Measurements from ENCODE around the gene TEKT5. TPM values are rescaled to one million over a fixed set of nuclear protein-coding genes. Genes with fewer than 3 reads are reported as not detected.

TEKT5 gene
- total RNA-seq, 1 donor, result under 0.01 TPM

- TF ChIP-seq CTCF (IDR thresholded peaks at IDR 0.05; ENCODE audit: insufficient read depth, low read depth, low read length), result no peak
- peak; percentile 90 for DNase-seq (ENCODE audit: low read depth)
- H3K4me3 ChIP-seq (ENCODE audit: low read depth, low read length), result no peak overlapping the region
Measured at GRCh38 chr16:10738231-10739077, 43.7 kb upstream of the TEKT5 start.

GRCh38 chr16:10737068-10737625 lies 42.4 kb upstream of the TEKT5 start:
- peak; percentile 74 for DNase-seq (ENCODE audit: low read depth)
- TF ChIP-seq CTCF (IDR thresholded peaks at IDR 0.05; ENCODE audit: insufficient read depth, low read depth, low read length), result peak; percentile 94

DNA sequence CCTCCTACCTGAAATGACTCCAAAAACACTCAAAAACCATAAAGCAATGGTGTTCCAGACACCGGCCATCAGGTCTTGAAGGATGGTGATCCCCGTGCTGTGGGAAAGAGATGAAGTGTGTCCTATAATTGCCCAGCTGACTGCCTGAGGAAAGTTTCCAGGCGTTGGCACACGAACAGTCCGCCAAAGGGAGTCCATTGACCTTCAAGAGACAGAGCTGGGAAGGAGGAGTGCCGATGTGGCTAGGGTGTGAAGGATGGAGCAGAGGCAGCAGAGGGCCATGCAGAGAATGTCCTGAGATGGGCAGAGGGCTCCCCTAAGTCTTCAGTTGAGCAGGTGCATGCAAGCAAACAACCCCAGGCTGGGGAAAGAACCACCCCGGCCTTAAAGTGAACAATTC lies 37.1 kb upstream of the TEKT5 start:
- H3K4me3 ChIP-seq (ENCODE audit: low read depth, low read length), result no peak overlapping the region
- no peak for TF ChIP-seq CTCF (IDR thresholded peaks at IDR 0.05; ENCODE audit: insufficient read depth, low read depth, low read length)
- no peak for DNase-seq (ENCODE audit: low read depth)

More at GRCh38 chr16:10737068-10737625, 42.4 kb upstream of the TEKT5 start:
- no peak overlapping the region for H3K4me3 ChIP-seq (ENCODE audit: low read depth, low read length)

DNA sequence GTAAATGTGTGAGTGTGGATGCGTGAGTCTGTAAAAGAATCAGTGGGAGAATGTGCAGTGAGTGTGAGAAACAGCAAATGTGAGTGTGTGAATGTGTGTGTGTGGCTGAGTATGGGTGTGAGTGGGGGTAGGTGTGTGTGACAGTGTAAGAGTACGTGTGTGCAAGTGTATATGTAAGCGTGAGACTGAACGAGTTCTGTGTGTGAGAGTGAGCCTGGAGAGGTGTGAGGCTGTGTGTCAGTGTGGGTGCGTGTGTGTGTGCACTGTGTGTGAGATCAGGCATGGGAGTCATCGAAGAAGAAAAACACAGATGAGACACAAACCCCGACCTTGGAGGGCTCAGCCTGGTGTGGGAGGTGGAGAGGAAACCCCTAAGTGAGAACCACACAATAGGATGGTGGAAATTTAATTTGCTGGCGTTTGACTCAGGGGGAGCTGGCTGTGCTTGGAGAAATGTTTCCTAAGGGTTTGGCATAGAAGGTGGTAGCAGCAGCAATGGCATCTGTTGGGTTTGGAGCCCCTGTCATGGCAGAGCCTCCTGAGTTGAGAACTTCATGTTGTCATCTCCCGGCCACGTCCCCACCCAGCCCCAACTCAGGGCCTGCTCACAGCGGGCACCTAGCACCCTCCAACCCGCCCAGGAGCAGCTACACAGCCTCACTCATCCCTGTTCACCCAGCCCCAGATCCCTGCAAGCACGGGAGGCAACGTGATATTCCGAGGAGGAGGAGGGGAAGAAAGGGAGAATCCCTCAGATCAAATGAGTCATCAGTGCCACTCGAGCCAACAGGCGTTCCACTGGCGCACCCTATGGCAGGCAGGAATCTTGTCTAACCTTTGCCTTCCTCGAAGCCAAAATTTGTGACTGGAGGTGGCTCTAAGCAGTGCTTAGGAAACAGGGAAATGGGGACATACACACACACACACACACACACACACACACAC lies 34.6 kb upstream of the TEKT5 start:
- H3K4me3 ChIP-seq (ENCODE audit: low read depth, low read length), result no peak overlapping the region
- peak; percentile 17 for DNase-seq (ENCODE audit: low read depth)
- TF ChIP-seq CTCF (IDR thresholded peaks at IDR 0.05; ENCODE audit: insufficient read depth, low read depth, low read length), result no peak

GRCh38 chr16:10728003-10728887 lies 33.5 kb upstream of the TEKT5 start:
- H3K4me3 ChIP-seq (ENCODE audit: low read depth, low read length), result no peak overlapping the region
- TF ChIP-seq CTCF (IDR thresholded peaks at IDR 0.05; ENCODE audit: insufficient read depth, low read depth, low read length), result no peak
- no peak for DNase-seq (ENCODE audit: low read depth)

DNA sequence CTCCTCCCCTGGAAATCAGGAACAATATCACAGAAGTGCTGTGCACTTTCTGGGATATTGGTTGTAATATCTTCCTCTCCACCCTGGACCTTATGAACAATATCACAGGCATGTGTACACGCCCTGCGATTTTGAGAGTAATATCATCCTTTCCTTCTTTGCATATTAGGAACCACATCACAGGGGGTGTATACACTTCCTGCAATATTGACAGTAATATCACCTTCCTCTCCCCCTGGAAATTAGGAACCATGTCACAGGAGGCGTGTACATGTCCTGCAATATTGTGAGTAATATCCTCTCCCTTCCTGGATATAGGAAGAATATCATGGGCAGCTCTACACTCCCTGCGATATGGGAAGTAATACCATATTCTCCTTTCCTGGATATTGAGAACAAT lies 14.2 kb upstream of the TEKT5 start:
- H3K4me3 ChIP-seq (ENCODE audit: low read depth, low read length), result no peak overlapping the region
- TF ChIP-seq CTCF (IDR thresholded peaks at IDR 0.05; ENCODE audit: insufficient read depth, low read depth, low read length), result no peak
- no peak for DNase-seq (ENCODE audit: low read depth)
